ENCODE data around the gene PRKCSH.

The PRKCSH gene

GRCh38 chr19:11458236-11458900 lies 22.9 kb downstream of the PRKCSH start:
- TF ChIP-seq SIN3A (IDR thresholded peaks at IDR 0.05; ENCODE audit: borderline replicate concordance, insufficient read depth, low read length) (no peak), POLR2AphosphoS5 (IDR thresholded peaks at IDR 0.05; ENCODE audit: low read depth, low read length) (no peak), TAF1 (IDR thresholded peaks at IDR 0.05; ENCODE audit: borderline replicate concordance, insufficient read depth, low read length) (no peak), FOXP2 (optimal IDR thresholded peaks at IDR 0.05; ENCODE audit: borderline replicate concordance, extremely low read depth, extremely low read length, insufficient read depth) (no peak), REST (IDR thresholded peaks at IDR 0.05; ENCODE audit: insufficient read depth in 1 of 2, low read depth in 2 of 2, low read length in 2 of 2) (no peak)

DNA sequence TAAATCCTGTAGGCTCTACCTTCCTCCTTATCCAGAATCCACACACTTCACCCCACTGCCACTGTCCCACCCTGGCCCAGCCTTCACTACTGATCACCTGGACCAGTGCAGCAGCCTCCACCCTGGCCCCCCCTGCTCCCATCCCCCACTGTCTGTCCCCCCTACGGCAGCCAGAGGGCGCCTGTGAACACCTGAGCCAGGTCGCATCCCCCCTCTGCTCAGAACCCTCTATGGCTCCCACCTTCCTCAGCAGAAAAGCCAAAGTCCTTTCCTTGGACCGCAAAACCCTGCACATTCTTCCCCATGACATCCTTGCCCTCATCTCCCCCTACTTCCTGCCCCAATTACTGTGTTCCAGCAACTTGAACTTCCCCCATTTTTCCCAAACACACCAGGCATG lies 24.8 kb downstream of the PRKCSH start:
- no peak for TF ChIP-seq REST (IDR thresholded peaks at IDR 0.05; ENCODE audit: insufficient read depth in 1 of 2, low read depth in 2 of 2, low read length in 2 of 2)
- TF ChIP-seq POLR2AphosphoS5 (IDR thresholded peaks at IDR 0.05; ENCODE audit: low read depth, low read length), result no peak
- no peak for TF ChIP-seq TAF1 (IDR thresholded peaks at IDR 0.05; ENCODE audit: borderline replicate concordance, insufficient read depth, low read length)
- no peak for TF ChIP-seq SIN3A (IDR thresholded peaks at IDR 0.05; ENCODE audit: borderline replicate concordance, insufficient read depth, low read length)
- TF ChIP-seq FOXP2 (optimal IDR thresholded peaks at IDR 0.05; ENCODE audit: borderline replicate concordance, extremely low read depth, extremely low read length, insufficient read depth), result no peak

GRCh38 chr19:11461453-11461852 lies 26.0 kb downstream of the PRKCSH start:
- TF ChIP-seq TAF1 (IDR thresholded peaks at IDR 0.05; ENCODE audit: borderline replicate concordance, insufficient read depth, low read length) (no peak), SIN3A (IDR thresholded peaks at IDR 0.05; ENCODE audit: borderline replicate concordance, insufficient read depth, low read length) (no peak), REST (IDR thresholded peaks at IDR 0.05; ENCODE audit: insufficient read depth in 1 of 2, low read depth in 2 of 2, low read length in 2 of 2) (no peak), POLR2AphosphoS5 (IDR thresholded peaks at IDR 0.05; ENCODE audit: low read depth, low read length) (no peak), FOXP2 (optimal IDR thresholded peaks at IDR 0.05; ENCODE audit: borderline replicate concordance, extremely low read depth, extremely low read length, insufficient read depth) (no peak)

DNA sequence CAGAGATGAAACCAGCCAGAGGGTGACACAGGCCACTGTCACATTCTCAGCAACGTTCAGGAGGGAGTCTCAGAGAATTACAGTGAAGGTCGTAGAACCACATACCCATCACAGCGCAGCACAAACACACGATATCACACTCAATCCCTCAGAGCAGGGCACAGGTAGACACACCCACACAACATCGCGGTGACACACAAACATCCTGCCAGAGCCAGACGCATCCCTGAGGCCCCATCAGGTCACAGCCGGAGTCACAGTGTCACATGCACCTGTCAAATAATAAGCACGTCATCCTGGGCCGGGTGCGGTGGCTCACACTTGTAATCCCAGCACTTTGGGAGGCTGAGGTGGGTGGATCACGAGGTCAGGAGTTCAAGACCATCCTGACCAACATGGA lies 28.0 kb downstream of the PRKCSH start:
- TF ChIP-seq POLR2AphosphoS5 (IDR thresholded peaks at IDR 0.05; ENCODE audit: low read depth, low read length) (no peak), REST (IDR thresholded peaks at IDR 0.05; ENCODE audit: insufficient read depth in 1 of 2, low read depth in 2 of 2, low read length in 2 of 2) (no peak), SIN3A (IDR thresholded peaks at IDR 0.05; ENCODE audit: borderline replicate concordance, insufficient read depth, low read length) (no peak), TAF1 (IDR thresholded peaks at IDR 0.05; ENCODE audit: borderline replicate concordance, insufficient read depth, low read length) (no peak), FOXP2 (optimal IDR thresholded peaks at IDR 0.05; ENCODE audit: borderline replicate concordance, extremely low read depth, extremely low read length, insufficient read depth) (no peak)
